Kidney (tissue), 14 donors: ENCODE results near the gene AP3M1. TPM values are rescaled to one million over a fixed set of nuclear protein-coding genes. Genes with fewer than 3 reads are reported as not detected.

Source experiments
- DNase-seq, 5 donors: peaks; one replicate each; pipeline ENCODE4 v3.0.0-alpha.2; 2013 to 2020
- FAIRE-seq: peaks from 2 replicates; lab custom pipeline; 2012; peaks lifted over from hg19 to GRCh38; lab: Jason Lieb, UNC
- H3K27ac ChIP-seq, 2 donors: one replicate each; pipeline ENCODE4 v1.7.0; 2013; ENCODE audit warnings: low read depth in 2 of 2, low read length in 2 of 2, inconsistent platforms in 1 of 2
- H3K27me3 ChIP-seq: one replicate; pipeline ENCODE4 v1.7.1; 2013; ENCODE audit warnings: low read length, inconsistent platforms; ENCODE audit not compliant: control insufficient read depth, insufficient read depth
- H3K36me3 ChIP-seq, 3 donors: one replicate each; pipeline versions ENCODE4 v1.7.0 to v1.7.1; 2013; ENCODE audit warnings: low read length in 3 of 3, control low read depth in 1 of 3, inconsistent platforms in 1 of 3; ENCODE audit not compliant: insufficient read depth in 3 of 3, control insufficient read depth in 2 of 3
- H3K4me1 ChIP-seq, 3 donors: one replicate each; pipeline versions ENCODE4 v1.7.0 to v1.7.1; 2013; ENCODE audit warnings: low read length in 3 of 3, inconsistent platforms in 1 of 3, low read depth in 1 of 3; ENCODE audit not compliant: control insufficient read depth in 2 of 3, insufficient read depth in 2 of 3
- H3K4me3 ChIP-seq, 3 donors: one replicate each; pipeline versions ENCODE4 v1.7.0 to v1.8.1; 2013; ENCODE audit warnings: low read length in 3 of 3, control low read depth in 1 of 3, inconsistent platforms in 1 of 3
- H3K9ac ChIP-seq, 3 donors: one replicate each; pipeline versions ENCODE4 v1.7.0 to v1.7.1; 2013; ENCODE audit warnings: low read length in 3 of 3, control low read depth in 1 of 3, inconsistent platforms in 1 of 3
- H3K9me3 ChIP-seq, 3 donors: one replicate each; pipeline versions ENCODE4 v1.7.0 to v1.7.1; 2013; ENCODE audit warnings: low read length in 3 of 3, control low read depth in 1 of 3, inconsistent platforms in 1 of 3; ENCODE audit not compliant: control insufficient read depth in 2 of 3, insufficient read depth in 1 of 3
- intact Hi-C: fragments of 100-400 bp; cut with DNase I; formaldehyde crosslinking; loops from one replicate; pipeline ENCODE4 v1.11.1; 2022
- polyA plus RNA-seq: library from polyadenylated mRNA; stranded (reverse); fragments of 350-450 nt; fragmentation: Illumina TruSeq; extraction: RNeasy Lipid Tissue Mini Kit (QIAGEN cat#74804); gene quantifications from one replicate; pipeline ENCODE4 v1.2.3, GENCODE V29; 2014; ENCODE audit warnings: low read depth, low replicate concordance; ENCODE audit not compliant: insufficient read depth
- total RNA-seq: library from RNA; stranded (reverse); fragmentation: NEBNext Ultra II Directional; extraction: Animal tissue kit (Norgen Biotek cat#: 25700); gene quantifications from one replicate; pipeline ENCODE4 v1.2.1, GENCODE V29; 2021
- TF ChIP-seq, protein P1 (sequence below): IDR thresholded peaks from 3 replicates; pipeline ENCODE4 v1.5.1; 2012; ENCODE audit warnings: mild to moderate bottlenecking, moderate library complexity, borderline replicate concordance; ENCODE audit not compliant: insufficient read depth; ENCODE audit errors: extremely low read depth
- donor health status: control.
- donor health status: control.
- donor health status: control.
- donor health status: control.
- donor health status: control.
- donor health status: DM: yes; HTN: yes; CAD: no.
- donor health status: Normal renal cell carcinoma (clear cell type).

The AP3M1 gene
- total and polyA plus RNA-seq, 2 donors from 2014 or later = 14.6 to 30.1 TPM

DNA sequence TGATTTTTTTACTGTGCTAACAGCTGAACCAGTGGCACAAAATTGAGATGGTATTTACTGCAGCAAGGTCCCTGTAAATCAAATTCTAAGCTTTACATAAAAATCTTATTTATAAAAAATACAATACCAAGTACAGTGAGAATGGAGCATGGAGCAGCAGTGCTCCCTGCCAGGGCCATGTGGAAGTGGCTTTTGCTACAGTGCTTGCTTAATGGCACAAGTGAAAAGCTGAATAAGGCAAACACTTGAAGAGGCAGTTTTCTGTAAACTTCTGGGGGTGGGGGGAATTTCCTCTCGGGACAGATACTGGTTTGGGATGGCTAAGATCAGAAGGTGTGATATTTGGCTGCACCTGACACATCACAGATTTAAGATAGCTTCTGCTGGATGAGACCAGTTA lies 27.5 kb downstream of the AP3M1 start:
- TF ChIP-seq, protein P1, sequence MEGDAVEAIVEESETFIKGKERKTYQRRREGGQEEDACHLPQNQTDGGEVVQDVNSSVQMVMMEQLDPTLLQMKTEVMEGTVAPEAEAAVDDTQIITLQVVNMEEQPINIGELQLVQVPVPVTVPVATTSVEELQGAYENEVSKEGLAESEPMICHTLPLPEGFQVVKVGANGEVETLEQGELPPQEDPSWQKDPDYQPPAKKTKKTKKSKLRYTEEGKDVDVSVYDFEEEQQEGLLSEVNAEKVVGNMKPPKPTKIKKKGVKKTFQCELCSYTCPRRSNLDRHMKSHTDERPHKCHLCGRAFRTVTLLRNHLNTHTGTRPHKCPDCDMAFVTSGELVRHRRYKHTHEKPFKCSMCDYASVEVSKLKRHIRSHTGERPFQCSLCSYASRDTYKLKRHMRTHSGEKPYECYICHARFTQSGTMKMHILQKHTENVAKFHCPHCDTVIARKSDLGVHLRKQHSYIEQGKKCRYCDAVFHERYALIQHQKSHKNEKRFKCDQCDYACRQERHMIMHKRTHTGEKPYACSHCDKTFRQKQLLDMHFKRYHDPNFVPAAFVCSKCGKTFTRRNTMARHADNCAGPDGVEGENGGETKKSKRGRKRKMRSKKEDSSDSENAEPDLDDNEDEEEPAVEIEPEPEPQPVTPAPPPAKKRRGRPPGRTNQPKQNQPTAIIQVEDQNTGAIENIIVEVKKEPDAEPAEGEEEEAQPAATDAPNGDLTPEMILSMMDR = no peak
- Histone ChIP-seq H3K36me3 (peaks cover 9 to 39% (median 25%) of the 10 kb centered on the region in 3 donors), H3K27ac (no peak overlapping the region), H3K9ac (no peak overlapping the region), H3K4me1 (no peaks in the 10 kb centered on the region), H3K27me3 (no peaks in the 10 kb centered on the region), H3K4me3 (no peak overlapping the region), H3K9me3 (no peaks in the 10 kb centered on the region)
- intact Hi-C loops = no loop called here
- no peak for FAIRE-seq
- DNase-seq = no peak

GRCh38 chr10:74122060-74122459 lies 28.6 kb downstream of the AP3M1 start:
- intact Hi-C loops = no loop called here
- Histone ChIP-seq H3K27me3 (no peaks in the 10 kb centered on the region), H3K4me1 (no peaks in the 10 kb centered on the region), H3K9me3 (no peaks in the 10 kb centered on the region), H3K4me3 (no peak overlapping the region), H3K36me3 (peaks cover 8 to 49% (median 30%) of the 10 kb centered on the region in 3 donors), H3K9ac (no peak overlapping the region), H3K27ac (no peak overlapping the region)
- FAIRE-seq (no peak), DNase-seq (no peak)
- TF ChIP-seq, protein P1 = no peak

DNA sequence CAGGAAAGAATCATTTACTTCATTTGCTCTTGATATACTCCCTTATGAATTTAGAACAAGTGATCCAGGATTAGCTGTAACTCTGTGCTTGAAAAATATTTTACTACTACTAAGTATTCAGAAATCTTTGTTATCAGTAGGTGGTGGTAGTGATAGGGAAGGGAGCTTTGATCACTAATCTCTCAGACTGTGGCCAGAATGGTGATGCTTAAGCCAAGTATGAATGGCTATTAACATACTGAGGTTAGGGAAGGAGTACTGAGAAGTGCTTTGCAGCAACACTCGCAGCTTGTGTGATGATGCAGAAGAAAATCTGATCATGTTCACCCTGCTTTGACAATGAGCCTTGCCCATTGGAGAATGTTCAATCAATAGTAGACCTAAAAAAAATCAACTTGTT lies 29.3 kb downstream of the AP3M1 start:
- TF ChIP-seq, protein P1 = no peak
- no peak overlapping the region for H3K4me3 ChIP-seq
- intact Hi-C loops = no loop called here
- no peaks in the 10 kb centered on the region for H3K9me3 ChIP-seq
- H3K36me3 ChIP-seq = peaks cover 7 to 49% (median 30%) of the 10 kb centered on the region in 3 donors
- FAIRE-seq = no peak
- H3K4me1 ChIP-seq = no peaks in the 10 kb centered on the region
- no peaks in the 10 kb centered on the region for H3K27me3 ChIP-seq
- no peak overlapping the region for H3K9ac ChIP-seq
- H3K27ac ChIP-seq = no peak overlapping the region
- no peak for DNase-seq

DNA sequence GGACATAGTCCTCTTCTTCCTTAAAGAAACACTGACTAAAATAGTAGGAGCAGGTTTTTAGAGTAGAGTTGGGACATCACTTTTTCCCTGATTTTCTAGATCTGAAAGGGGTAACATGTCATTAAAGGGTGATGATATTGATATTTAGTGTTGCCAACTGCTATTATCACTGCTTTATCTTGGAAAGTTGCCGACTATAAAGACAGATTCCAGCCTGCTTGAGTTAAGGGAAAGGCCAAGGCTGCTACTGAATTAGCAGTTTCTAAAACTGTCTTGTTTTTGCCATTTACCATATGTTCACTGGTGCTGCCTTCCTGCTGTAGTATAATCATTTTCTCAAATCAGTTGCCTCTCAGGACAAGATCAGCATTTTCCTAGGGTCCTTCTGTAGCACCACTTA lies 29.7 kb downstream of the AP3M1 start:
- DNase-seq (peak in 1 of 5 donors; percentile 25), FAIRE-seq (no peak)
- intact Hi-C loops = no loop called here
- no peak overlapping the region for H3K4me3 ChIP-seq
- no peaks in the 10 kb centered on the region for H3K4me1 ChIP-seq
- H3K36me3 ChIP-seq = peaks cover 4 to 49% (median 30%) of the 10 kb centered on the region in 3 donors
- no peaks in the 10 kb centered on the region for H3K9me3 ChIP-seq
- no peak overlapping the region for H3K9ac ChIP-seq
- H3K27ac ChIP-seq = no peak overlapping the region
- H3K27me3 ChIP-seq = no peaks in the 10 kb centered on the region
- TF ChIP-seq, protein P1 = no peak
